CD4-positive, alpha-beta T cell treated with Interleukin-17A for 4 hours (primary cell): ENCODE measurements around the gene CSRP1.

Experiments used
- DNase-seq: peaks from one replicate; pipeline ENCODE4 v3.0.0-alpha.2; 2020; ENCODE audit warnings: mixed read lengths

CSRP1 gene

DNA sequence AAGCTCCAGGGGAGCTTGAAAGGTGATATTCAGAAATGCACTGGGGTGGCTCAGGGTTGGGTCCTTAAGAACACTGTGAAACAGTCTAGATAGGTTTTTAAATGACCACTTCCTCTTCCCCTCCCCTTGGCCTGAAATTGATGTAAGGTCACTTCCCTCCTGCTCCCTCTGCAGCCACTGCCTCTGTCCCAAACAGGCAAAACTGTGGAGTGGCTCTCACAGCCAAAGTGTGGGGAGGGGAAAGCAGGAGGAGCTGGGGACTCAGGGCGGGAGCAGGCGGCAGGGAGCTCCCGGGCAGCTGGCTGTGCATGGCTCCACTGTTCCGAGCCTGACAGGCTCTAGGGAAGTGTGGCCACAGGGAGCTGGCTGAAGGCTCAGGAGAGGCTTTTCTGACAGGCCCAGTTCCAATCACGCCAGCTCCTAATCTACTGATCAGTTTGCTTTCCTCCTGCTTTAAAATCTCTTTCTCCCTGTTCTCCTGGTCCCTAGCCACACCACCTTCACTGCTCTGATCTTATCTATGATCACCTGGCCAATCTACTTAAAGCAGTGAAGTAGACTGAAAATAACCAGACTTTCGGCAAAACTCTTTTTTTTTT, 5.1 kb upstream of the CSRP1 start:
- no peak for DNase-seq

DNA sequence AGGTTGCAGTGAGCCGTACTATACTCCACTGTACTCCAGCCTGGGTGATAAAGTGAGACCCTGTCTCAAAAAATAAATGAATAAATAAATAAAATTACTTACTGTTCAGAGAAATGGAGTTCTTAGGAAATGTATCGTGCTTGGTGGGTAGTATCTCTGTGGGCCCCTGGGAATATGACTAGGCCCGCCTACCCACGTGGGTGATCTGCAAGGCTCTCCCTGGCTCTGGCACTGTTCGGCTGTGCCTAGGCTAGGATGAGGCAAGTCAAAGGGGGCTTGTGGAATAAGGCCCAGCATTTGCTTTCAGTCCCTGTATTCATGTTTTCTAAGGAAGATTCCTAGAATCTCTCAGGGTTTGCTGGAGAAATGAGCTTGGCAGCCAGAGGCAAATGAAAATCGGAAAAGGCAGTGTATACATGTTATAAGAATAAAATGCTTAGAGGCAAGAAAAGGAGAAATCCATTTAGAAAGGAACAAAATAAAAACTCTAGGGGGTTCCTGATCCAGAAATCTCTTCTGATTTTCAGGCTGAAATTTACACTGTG, 4.5 kb upstream of the CSRP1 start:
- DNase-seq = no peak

DNA sequence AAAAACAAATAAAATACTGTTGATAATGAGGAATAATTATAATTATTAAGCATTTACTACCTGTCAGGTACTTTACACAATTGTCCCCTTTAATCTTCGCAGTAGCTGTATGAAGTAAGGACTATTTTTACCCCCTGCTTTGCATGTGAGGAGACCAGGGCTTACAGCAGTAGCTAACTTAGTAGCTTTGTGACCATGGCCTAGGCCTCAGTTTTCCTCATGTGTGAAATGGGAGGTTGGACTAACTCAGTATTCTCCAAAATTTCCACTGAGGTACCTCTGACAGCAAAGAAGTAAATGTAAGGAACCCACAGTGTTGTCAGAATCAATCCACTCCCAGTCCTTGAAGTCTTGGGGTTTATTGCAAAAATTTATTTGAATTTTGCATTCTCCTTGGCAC, 3.8 kb upstream of the CSRP1 start:
- no peak for DNase-seq

DNA sequence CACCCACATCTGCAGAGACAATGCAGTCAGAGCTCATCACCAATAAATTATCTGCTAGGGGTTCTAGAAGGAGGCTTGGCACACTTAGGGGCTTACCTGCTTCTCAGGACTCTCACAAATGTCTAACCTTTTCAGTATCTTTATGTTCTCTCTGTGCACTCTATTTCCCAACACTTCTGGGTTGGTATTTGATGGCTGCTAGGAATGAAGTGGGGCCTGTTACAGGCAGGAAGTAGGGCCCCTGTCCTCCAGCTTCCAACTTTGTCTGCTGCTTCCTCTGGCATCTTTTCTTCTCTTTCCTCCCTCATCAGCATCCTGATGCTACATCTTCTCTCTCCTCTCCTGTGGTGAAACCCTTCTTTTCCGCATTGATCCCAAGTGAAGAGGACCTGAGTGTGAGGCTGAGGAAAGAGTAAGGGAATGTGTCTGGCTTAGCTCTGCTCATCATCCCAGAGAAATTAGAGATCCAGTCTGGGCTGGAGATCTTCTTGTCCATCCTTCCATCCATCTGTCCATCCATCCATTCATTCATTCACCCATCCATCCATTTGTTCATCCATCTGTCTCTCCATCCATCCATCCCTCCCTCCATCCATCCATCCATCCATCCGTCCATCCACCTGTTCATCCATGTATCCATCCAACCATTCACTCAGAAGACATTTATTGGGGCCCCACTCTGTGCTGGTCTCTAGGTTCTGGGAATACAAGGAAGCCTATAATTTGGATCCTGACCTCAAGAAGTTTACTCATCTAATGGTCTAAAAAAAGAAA, 2.9 kb upstream of the CSRP1 start:
- DNase-seq = no peak

DNA sequence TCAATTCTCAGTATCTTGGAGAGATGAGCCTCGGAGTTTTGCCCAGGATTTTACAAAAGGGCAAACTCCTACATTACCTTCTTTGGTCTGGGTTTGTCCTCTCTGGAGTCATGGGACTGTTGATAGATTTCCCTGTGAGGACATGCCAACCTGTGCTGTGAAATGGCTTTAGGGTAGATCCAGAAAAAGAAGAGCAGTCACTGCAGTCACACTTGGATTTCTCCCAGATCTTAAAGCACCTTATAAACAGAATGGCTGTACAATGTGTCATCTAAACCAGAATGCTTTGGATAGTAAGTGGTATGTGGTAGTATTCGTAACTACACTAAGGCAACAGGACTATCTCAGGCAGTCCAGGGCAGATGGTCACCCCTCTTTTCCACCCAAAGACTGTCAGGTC, 1.9 kb upstream of the CSRP1 start:
- no peak for DNase-seq

DNA sequence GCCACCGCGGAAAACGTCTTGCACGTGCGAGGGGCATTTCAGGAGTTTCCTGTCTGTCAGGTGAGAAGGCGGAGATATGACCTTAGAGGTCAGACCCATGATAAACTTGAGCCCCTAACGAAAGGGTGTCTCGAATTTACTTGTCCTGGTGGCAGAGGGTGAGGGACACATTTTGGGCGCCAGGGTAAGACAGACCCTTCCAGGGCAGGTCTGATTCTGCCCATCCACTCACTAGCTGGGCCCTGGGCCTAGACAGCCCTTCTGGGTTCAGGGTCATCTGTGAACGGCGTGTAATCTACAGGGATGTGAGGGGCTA, 395 bp upstream of the CSRP1 start:
- DNase-seq = no peak

DNA sequence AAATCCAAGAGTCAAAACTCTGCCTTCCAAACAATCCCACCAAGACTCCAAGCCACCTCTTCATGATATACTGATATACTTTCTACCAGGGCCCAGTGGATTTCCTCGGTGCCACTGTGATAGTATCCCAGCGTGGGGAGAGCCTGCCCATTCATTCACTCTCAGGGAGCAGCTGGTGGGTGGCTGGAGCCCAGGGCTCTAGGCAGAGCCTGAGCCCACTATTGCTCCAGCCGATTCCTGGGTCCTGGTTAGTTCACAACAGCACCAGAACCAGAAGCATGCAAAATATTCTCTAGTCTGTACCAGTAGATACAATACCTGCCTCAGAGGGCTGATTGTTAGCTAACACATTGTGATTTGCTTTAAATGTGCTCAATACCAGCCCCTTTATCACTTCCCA, 831 bp downstream of the CSRP1 start:
- no peak for DNase-seq

DNA sequence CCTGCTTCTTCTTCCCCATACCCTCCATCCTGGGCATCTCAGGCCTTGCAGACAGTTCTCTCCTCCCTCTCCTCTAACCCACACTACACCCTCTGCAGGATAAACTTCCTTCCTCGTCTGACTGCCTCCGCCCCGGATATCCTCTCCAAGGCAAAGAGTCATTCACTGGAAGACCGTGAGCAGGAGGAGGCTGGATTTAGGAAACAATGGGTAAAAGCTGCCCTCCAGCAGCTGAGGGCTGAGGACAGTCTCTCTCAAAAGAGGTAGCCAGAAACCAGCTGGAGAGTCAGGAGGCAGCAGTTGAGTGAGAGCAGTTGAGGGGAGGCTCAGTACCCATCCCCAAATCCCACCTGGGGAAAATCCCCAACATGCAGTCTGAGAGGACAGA, 1.4 kb downstream of the CSRP1 start:
- no peak for DNase-seq

DNA sequence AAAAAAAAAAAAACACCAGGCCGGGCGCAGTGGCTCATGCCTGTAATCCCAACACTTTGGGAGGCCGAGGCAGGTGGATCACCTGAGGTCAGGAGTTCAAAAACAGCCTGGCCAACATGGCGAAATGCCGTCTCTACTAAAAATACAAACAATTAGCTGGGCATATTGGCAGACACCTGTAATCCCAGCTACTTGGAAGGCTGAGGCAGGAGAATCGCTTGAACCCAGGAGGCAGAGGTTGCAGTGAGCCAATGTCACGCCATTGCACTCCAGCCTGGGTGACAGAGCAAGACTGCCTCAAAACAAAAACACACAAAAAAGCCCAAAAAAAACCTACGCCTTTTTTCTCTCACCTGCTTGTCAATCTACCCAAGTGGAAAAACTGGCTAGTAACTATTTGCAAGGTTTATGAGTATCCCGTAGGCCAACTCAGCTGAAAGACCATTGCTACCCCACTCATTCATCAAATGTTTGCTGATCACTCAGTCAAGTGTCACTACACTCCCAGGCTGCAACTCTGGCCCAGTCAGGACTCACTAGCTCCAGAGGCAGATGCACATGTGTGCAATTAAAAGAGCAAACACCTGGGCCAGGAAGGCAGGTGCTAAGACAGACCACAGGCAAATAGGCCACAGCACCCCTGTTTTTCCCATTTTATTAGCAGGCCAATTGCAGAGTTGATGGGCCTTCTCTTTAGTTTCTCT, 2.0 kb downstream of the CSRP1 start:
- DNase-seq = no peak

DNA sequence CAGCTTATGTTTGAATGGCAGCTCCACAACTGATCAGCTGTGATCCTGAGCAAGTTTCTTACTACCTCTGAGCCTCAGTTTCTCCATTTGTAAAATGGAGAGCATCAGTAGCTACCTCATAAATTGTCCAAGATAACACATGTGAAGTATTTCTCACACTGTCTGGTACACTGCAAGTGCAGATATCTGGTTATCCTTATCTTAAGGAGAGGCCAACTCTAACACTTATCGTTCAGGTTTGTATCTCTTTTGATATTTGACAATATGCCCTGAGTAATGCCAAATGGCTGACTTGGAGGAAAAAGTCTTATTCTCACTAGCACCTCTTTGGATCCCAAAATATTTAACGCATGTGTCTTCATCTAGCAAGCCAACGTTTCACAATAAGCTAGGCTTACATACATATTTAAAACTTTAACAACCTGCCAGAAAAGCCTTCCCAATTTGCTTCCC, 2.7 kb downstream of the CSRP1 start:
- no peak for DNase-seq

DNA sequence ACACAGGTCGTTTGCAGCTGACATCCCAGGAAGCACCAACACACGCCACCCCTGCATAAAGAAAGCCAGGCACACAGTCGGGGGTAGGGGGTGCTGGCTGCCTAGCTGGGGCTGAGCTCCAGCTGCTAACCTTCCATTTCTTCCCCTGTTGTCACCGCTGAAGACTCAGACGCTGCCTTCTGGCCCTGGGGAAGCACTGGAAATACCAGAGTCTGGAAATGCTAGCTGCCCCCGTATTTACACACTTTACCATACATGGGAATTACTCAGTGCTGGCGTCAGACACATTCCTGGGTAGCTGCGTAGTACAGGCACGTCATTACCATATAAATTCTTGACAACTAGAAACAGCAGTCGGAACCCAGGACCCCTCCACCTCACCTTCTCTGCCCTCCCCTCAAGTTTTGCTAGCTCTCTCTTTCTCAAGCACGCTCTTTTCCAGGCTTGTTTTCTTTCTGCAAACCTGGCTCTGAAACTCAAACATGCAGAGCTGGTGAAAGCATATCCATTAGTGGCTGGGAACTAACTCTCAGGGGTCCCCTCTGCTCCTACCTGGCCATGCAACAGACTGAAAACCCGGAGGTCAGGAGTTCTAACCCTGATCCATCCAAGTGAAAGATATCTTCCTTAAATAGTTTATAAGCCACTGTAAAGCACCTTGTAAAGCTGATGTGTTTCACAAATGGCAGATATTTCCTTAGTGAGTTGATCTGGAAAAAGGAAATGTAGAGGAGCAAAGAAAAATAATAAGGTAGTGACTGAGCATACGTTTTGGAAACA, 3.3 kb downstream of the CSRP1 start:
- DNase-seq = no peak

DNA sequence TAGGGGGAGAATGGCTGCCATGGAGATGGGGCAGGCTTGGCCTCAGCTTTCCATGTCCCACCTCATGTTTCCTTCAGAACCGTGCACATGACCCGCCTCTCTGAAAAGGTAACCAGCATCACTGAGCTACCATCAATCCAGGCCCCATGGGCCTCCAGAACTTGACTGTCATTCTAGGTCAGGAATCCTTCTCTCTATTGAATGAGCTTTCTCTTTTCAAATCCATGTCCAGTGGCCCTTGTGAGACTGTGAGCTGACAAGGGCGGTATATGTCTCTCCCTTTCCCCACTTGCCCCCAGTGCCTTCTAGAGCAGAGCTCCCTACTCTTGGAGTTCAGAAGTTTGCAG, 4.4 kb downstream of the CSRP1 start:
- DNase-seq = no peak

DNA sequence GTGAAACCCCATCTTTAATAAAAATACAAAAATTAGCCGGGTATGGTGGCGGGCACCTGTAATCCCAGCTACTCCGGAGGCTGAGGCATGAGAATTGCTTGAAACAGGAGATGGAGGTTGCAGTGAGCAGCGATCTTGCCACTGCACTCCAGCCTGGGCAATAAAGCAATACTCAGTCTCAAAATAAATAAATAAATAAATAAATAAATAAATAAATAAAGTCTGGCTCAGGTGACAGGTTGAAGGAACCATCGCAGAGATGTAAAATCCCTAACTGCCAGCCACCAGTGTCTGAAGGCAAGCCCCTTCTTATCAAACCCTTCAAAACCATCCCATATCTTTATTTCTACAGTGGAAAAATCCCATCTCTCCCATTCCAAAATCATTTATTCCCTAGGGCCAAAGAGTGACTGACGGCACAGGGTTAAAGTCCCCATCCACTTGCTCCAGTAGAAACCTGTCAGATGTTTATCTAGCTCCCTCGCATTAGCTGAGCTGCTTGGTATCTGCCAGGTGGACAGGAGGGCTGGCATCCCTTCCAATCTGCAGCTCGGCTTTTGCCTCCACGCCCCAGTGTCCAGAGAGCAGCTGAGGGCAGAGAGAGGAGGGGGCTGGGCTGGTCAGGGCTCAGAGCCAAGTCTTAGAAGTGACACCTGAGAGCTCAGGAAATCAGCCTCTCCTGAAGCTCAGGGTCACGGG, 5.0 kb downstream of the CSRP1 start:
- no peak for DNase-seq

DNA sequence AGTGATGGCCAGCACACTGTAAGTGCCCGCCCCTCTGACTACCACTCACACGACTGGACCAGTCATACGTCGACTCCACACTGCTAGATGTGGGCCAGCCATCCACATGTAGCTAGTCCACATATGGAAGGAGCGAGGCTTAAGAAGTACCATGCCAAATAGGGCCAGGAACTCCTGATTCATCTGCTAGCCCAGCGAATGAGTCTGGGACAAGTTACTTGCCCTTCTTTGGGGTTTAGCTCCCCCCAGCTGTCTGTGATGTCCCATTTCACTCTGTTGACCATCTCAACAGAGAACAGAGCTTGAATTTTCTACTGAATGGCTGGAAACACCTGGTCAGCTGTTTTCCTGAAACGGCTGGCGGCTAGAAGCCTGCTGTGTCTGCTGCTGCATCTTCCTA, 5.8 kb downstream of the CSRP1 start:
- DNase-seq = no peak

DNA sequence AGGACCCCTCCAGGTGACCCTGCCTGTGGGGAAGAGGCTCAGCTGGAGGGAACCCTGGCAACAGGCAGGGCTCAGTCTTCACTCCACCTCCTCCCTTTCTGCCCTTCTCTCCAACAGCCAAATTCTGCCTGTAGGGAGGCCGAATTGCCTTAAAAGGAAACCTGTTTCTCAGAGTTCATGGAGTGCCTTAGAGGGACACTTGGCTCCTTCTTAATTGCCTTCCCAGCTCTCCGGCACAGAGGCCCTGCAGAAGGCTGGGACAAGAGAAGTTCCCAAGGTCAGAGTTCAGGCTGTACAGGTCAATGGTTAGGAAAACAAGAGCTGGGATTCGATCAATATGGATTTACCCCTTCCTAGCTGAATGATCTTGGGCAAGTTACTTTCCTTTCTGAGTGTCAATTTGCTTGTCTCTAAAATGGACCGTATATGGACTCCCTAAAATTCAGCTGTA, 6.2 kb downstream of the CSRP1 start:
- no peak for DNase-seq

DNA sequence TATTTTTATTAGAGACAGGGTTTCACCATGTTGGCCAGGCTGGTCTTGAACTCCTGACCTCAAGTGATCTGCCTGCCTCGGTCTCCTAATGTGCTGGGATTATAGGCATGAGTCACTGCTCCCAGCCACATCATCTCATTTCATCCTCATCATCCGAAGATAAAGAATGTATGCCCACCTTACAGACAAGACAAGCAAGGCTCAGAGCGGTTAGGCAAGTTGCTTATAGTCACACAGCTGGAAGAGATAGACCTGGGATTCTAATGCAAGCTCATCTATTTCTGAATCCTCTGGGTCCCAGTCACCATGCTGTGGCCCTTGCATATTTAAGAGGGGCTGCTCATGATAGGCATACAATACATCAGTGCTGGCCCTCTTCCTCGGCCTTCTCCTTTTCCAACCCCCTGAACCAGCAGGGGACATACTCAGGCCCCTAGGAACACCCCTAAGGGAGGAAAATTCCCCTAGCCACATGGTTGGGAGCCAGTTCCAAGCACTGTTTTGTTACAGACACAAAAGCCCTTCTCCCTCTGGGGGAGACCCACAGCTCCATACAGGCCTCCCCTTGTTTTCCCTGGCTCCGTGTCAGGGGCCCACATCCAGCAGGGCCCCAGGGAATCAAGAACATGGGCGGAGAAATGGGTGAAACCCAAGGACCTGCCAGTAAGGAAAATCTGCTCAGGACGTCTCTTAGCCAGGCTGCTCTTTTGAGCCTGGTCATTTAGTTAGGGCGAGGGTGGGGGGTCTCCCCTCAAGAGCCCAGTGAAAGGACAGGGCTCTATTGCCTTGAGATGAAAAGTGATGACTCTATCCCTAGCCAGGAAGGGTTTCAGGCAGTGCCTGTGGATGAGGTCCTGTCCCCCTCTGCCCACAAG, 6.9 kb downstream of the CSRP1 start:
- no peak for DNase-seq

DNA sequence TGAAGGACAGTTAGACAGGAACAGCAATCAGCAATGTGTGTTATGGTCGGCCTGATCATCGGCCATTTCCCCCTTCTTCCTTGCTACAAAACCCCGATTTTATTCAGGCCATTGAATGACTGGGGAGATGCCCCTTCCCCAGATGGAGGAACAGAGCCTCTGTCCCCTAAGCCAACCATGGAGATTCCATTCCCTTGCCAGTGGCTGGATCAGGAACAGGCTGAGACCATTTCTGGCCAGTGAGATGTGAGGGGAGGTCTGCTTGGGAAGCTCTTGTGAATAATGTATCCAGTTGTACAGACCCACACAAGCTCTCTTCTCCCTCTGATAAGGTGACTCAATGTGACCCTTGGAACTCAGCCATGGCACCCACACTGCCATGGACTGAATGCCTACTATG, 7.7 kb downstream of the CSRP1 start:
- no peak for DNase-seq

DNA sequence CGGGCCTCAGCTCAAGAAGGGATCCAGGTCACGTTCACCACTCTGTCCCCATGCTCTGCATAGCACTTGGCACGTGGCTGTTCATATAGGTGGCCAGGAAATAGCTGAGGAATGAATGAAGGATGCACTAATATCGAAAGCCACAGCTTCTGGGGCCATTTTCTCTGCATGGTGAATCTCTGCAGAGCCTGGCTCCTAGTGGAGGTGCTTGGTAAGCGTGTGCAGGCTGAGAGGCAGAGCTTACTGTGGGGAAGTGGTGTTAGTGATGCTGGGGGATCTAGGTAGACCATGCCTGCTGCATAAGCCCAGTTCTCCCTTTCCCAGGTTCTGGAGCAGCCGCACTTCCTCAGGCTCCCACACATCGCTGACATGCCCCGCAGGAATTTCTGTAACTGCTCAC, 8.3 kb downstream of the CSRP1 start:
- no peak for DNase-seq

DNA sequence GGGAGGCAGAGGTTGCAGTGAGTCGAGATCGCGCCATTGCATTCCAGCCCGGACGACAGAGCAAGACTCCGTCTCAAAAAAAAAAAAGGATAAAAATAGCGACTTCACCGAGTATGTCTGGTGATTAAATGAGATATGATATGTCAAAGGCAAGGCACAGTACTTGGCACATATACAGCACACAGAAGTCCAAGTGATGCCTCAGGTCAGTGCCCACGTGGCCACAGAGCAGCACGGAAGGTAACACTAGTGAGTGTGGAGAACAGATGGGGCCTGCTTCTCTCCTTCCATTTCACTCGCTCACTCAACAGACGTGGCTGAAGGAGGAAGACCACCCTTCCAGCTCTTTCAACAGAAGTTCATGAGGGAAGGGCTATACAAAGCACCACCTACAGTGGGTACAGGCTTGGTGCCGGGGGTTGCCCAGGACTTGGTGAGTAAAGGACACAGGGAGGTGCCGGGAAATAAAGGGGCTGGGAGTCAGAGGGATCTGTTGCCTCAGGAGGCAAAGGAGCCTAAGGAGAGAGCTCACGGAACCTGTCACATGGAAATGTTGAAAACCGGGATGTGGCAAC, 8.9 kb downstream of the CSRP1 start:
- no peak for DNase-seq

DNA sequence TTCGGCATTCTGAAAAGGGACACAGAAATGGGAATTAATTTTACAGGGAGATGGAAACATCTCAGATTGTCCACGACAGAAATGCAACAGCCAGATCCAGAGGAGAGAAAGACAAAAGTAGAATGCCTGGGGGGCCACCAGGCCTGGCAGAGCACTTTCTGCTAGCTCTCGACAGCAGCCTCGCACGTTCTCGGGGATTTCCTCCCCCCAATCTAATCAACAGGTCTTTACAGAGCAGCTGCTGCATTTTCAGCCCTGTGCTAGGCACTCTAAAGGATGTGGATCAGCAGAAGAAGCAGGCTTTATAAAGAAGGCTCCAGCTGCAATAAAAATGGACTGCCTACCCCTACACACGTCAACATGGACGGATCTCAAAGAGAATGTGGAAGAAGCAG, 10.6 kb downstream of the CSRP1 start:
- no peak for DNase-seq

DNA sequence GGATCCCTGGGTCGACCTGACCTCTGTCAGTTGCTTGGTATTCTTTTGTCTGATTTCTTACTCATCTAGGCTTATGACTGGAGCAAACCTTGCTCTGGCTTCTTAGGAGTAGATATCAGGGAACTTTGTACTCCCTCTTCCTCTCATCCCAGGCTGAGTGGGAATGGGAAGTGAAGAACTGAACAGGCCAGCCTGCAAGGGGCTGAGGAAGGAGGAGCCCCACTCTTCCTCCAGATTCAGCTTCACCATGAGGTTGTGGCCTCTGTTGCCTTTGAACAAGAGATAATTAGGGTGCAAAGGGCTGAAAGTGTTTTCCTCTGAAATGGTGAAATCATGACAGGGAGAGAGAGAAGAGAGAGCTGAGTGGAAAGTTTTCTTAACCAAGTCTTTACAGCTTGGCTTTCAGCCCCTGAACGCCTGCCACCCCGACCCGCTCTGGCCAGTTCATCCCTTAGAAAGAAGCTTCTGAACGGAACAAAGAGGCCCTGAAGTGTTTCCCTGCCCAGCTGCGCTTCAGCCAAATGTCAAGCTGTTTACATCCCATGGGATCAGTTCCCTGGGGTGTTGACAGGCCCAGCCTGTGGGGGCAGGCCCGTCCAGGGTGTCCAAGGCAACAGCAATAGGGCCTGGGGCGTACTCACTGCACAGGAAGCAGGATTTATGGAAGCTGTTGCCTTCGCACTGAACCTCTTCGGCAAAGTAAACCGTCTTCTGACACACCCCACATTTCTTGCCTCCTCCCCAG, 11.2 kb downstream of the CSRP1 start:
- no peak for DNase-seq
